Right lobe of liver (tissue), 6 donors: ENCODE data around the gene MID1. TPM values are rescaled to one million over a fixed set of nuclear protein-coding genes. Genes with fewer than 3 reads are reported as not detected.
A peak's percentile ranks its signal among the peaks of the same experiment; 100 is the strongest.

ENCODE experiments used
- ATAC-seq, 4 donors: fragments of 200-7000 bp; cut with Tn5 transposase; one replicate each; pipeline ENCODE4 v1.9.1; 2020; ENCODE audit warnings: mild to moderate bottlenecking in 4 of 4, moderate library complexity in 4 of 4
- DNase-seq, 3 donors: peaks; one replicate each; pipeline ENCODE4 v3.0.0-alpha.2; 2020
- H3K27ac ChIP-seq, 3 donors: fragments of 200-600 bp; one replicate each; pipeline ENCODE4 v1.8.0; 2022
- H3K27me3 ChIP-seq, 2 donors: fragments of 200-600 bp; one replicate each; pipeline ENCODE4 v1.8.0; 2022
- H3K36me3 ChIP-seq, 4 donors: fragments of 200-600 bp; sonication (generic) in 1 of 4; one replicate each; pipeline versions ENCODE4 v1.5.1 to v1.8.0; 2017 to 2022; ENCODE audit warnings: control low read depth in 1 of 4
- H3K4me1 ChIP-seq, 4 donors: fragments of 200-600 bp; sonication (generic) in 1 of 4; one replicate each; pipeline versions ENCODE4 v1.5.1 to v1.8.0; 2017 to 2022; ENCODE audit warnings: control low read depth in 1 of 4
- H3K4me3 ChIP-seq, 3 donors: fragments of 200-600 bp; one replicate each; pipeline ENCODE4 v1.8.0; 2022
- H3K9me3 ChIP-seq, 4 donors: fragments of 200-600 bp; sonication (generic) in 1 of 4; one replicate each; pipeline versions ENCODE4 v1.5.1 to v1.8.0; 2017 to 2022; ENCODE audit warnings: control low read depth in 1 of 4
- CTCF ChIP-seq, 4 donors: fragments of 200-600 bp in 3 of 4; fragments of 450-650 bp in 1 of 4; IDR thresholded peaks; one replicate each; pipeline versions ENCODE4 v1.5.1 to v1.8.0; 2016 to 2022; ENCODE audit warnings: antibody characterized with exemption in 4 of 4, mild to moderate bottlenecking in 2 of 4
- POLR2A ChIP-seq: fragments of 450-650 bp; IDR thresholded peaks from one replicate; pipeline ENCODE4 v1.6.1; 2017; ENCODE audit warnings: antibody characterized with exemption, mild to moderate bottlenecking
- WGBS: methylation state at CpG from one replicate; pipeline ENCODE4 v1.1.6; 2018; ENCODE audit warnings: low coverage, low lambda C conversion rate; ENCODE audit not compliant: insufficient coverage; ENCODE audit errors: missing lambda C conversion rate; 5-methylcytosine and 5-hydroxymethylcytosine counted together
- intact Hi-C, 2 donors: fragments of 100-400 bp; cut with DNase I; formaldehyde crosslinking; loops; one replicate each; pipeline versions ENCODE4 v1.11.2 to v1.14.1; 2022
- total RNA-seq, 6 experiments: library from RNA; depleted of rRNA in 2 of 6; stranded (reverse); fragments of >200 nt in 2 of 6; fragmentation: NEBNext Ultra II Directional in 3 of 6; extraction: Animal tissue kit (Norgen Biotek cat#: 25700) in 3 of 6; gene quantifications; one replicate each; pipeline versions ENCODE4 v1.1.0 to v1.2.4, GENCODE V29; 2016 to 2023
- donor health status: DM: no; HTN: yes; CAD: no.
- donor health status: DM: no; HTN: no; CAD: no.
- donor health status: DM: no; HTN: no; CAD: no.
- donor health status: DM: no; HTN: yes; CAD: no.
- donor health status: DM: no; HTN: yes; CAD: no.

The MID1 gene
- total RNA-seq, 6 experiments from 2014 or later = 2.2 to 10.0 (median 4.6) TPM

- no peak for ATAC-seq
- Histone ChIP-seq H3K4me3 (no peak overlapping the region), H3K36me3 (no peaks in the 10 kb centered on the region), H3K9me3 (no peaks in the 10 kb centered on the region), H3K4me1 (no peaks in the 10 kb centered on the region), H3K27me3 (no peaks in the 10 kb centered on the region), H3K27ac (no peak overlapping the region)
- WGBS = 72% methylated on average over 4 of the region's 4 CpGs
- TF ChIP-seq POLR2A (no peak), CTCF (IDR thresholded peaks at IDR 0.05) (no peak)
- DNase-seq = no peak
- intact Hi-C loops = no loop called here
Measured at GRCh38 chrX:10506781-10507180, 113.6 kb downstream of the MID1 start.

GRCh38 chrX:10505726-10506125 is 114.7 kb downstream of the MID1 start:
- ATAC-seq = no peak
- intact Hi-C loops = no loop called here
- Histone ChIP-seq H3K27ac (no peak overlapping the region), H3K27me3 (no peaks in the 10 kb centered on the region), H3K4me1 (no peaks in the 10 kb centered on the region), H3K4me3 (no peak overlapping the region), H3K9me3 (no peaks in the 10 kb centered on the region), H3K36me3 (no peaks in the 10 kb centered on the region)
- WGBS = 57% methylated on average over 4 of the region's 4 CpGs
- no peak for TF ChIP-seq CTCF (IDR thresholded peaks at IDR 0.05)
- TF ChIP-seq POLR2A = no peak
- no peak for DNase-seq

GRCh38 chrX:10502961-10503360 is 117.4 kb downstream of the MID1 start:
- Histone ChIP-seq H3K9me3 (no peaks in the 10 kb centered on the region), H3K27ac (no peak overlapping the region), H3K36me3 (no peaks in the 10 kb centered on the region), H3K4me3 (no peak overlapping the region), H3K27me3 (no peaks in the 10 kb centered on the region), H3K4me1 (no peaks in the 10 kb centered on the region)
- 80% methylated on average over 2 of the region's 2 CpGs for WGBS
- DNase-seq (no peak), ATAC-seq (no peak)
- TF ChIP-seq POLR2A = no peak
- no peak for TF ChIP-seq CTCF (IDR thresholded peaks at IDR 0.05)
- intact Hi-C loops = no loop called here

- intact Hi-C loops = no loop called here
- WGBS = 82% methylated on average over 6 of the region's 6 CpGs
- ATAC-seq = no peak
- no peak for DNase-seq
- Histone ChIP-seq H3K4me1 (no peaks in the 10 kb centered on the region), H3K27me3 (no peaks in the 10 kb centered on the region), H3K9me3 (no peaks in the 10 kb centered on the region), H3K4me3 (no peak overlapping the region), H3K27ac (no peak overlapping the region), H3K36me3 (no peaks in the 10 kb centered on the region)
- no peak for TF ChIP-seq POLR2A
- no peak for TF ChIP-seq CTCF (IDR thresholded peaks at IDR 0.05)
Measured at GRCh38 chrX:10501611-10502010, 118.8 kb downstream of the MID1 start.

- TF ChIP-seq CTCF (IDR thresholded peaks at IDR 0.05) (no peak), POLR2A (no peak)
- H3K27me3 ChIP-seq = no peaks in the 10 kb centered on the region
- DNase-seq = no peak
- no peaks in the 10 kb centered on the region for H3K4me1 ChIP-seq
- H3K27ac ChIP-seq = no peak overlapping the region
- H3K9me3 ChIP-seq = no peaks in the 10 kb centered on the region
- intact Hi-C loops = no loop called here
- ATAC-seq = peak in 1 of 4 donors; percentile 54
- H3K4me3 ChIP-seq = no peak overlapping the region
- no peaks in the 10 kb centered on the region for H3K36me3 ChIP-seq
Measured at GRCh38 chrX:10496345-10496965, 123.9 kb downstream of the MID1 start.
